GM19395 (cell line): ENCODE data around the gene NTF3.

ENCODE experiments used
- ATAC-seq: cut with Tn5 transposase; IDR thresholded peaks from one replicate; pipeline ENCODE4 v1.9.1; 2021; ENCODE audit warnings: mild to moderate bottlenecking, moderate library complexity; ENCODE audit not compliant: unreplicated experiment

Gene NTF3

DNA sequence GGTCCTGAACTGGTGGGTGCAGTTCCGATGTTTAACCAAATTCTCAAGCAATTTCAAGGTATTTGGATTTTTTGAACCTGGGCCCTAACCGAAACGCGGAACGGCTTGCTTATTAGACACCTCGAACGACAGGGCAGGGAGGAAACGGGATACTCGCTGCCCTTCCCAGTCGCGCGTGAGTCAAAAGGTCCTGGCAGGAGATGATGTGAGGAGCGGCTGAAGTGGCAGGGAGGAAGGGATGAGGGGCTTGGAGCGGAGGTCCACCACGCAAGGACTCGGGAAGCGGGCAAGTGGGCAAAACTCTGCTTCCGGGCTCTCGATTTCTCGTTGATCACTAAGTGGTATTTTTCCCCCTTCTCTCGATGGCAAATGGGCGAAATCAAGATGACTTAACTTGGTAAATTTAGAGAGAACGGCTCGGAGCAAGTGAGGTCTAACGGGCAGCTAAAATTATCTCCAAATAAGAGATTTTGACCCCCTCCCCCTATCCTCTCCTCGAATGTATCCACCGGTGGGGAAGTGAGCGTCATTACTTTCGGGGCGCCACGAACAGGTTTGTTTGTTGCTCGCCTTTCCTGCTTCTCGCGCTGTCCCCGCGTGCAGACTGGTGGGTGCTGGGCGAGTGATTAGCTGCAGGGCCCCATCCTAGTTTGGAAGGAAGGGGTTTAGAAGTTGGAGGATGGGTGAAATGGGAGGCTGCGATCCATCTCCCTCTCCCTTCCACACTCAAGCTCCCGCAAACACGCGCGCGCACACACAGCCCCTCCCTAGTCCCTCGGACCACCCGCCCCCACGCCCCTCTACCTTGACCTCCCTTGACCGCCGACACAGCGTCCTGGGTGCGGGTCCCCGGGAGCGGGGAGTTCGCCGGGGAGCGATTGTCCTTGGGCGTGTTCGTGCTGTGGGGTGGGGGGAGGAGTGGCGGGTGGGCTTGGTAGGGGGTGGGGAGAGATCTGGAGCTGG, 986 bp upstream of the NTF3 start:
- no peak for ATAC-seq

DNA sequence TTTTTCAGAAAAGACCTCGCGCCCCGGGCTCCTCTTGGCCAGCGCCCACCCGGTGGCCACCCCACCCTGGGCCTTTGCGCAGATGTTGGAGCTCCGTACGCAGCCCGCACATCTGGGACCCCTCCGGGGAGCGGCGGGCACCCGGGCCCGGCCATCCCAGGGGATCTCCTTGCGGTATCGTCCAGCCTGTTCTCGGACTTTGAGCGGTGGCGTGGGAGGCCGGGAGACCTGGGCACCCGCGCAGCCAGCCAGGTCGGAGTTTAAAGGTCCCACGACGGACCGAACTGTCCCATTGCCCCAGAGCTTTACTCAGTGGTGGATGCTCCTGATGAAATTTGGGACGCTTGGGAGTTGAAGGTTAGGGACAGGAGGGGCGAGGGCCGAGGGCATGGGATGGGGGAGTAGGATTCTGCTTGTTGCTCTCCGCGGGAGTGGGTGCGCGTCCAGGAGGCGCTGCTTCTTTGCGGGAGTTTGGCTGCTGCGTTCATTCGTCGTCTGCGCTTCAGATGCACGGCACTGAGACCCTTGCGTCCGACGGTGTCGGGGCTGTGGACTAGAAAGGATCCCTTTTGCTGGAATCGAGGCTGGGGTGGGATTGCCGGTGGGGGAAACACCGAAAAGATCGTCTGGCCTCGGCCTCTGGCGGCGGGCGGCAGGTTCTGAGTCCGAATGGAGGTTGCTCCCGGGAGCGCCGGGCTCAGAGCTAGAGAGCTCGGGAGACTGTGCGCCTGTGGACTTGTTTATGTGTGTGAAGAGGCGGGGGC, 1.4 kb downstream of the NTF3 start:
- no peak for ATAC-seq

DNA sequence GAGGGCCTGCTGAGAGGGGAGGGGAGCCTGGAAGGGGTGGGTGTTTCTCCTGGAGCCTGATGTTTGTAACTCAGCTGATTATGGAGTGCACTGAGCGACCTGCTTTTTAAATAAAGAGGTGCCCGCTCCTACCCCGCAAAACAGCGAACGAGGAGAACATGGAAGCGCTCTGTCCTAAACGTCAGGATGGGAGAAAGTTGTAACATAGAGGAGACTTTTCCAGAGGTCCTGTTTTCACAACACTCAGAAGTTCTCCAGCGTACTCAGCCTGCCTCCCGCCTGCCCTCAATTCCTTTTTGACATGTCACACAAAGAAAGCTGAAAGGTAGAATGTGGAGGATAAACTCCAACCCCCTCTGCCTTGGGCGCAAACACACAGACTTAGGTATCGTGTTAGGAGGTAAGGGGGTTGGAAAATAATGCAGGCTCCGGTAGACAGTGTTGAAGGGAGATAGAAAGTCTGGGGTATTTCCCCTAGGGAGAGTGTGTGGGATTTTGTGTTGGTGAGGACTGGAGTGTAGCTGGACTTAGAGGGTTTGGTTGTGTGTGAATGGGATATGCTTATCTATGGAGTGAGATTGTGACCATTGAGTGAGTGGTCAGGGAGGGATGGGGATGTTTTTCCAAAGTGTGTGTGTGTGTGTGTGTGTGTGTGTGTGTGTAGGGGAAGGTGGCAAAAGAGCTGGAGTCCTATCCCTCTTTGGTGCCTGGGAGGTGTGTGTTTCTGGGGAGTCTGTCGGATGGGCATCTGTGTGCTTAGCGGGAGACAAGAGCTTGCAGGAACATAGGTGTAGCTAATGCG, 2.1 kb downstream of the NTF3 start:
- no peak for ATAC-seq

DNA sequence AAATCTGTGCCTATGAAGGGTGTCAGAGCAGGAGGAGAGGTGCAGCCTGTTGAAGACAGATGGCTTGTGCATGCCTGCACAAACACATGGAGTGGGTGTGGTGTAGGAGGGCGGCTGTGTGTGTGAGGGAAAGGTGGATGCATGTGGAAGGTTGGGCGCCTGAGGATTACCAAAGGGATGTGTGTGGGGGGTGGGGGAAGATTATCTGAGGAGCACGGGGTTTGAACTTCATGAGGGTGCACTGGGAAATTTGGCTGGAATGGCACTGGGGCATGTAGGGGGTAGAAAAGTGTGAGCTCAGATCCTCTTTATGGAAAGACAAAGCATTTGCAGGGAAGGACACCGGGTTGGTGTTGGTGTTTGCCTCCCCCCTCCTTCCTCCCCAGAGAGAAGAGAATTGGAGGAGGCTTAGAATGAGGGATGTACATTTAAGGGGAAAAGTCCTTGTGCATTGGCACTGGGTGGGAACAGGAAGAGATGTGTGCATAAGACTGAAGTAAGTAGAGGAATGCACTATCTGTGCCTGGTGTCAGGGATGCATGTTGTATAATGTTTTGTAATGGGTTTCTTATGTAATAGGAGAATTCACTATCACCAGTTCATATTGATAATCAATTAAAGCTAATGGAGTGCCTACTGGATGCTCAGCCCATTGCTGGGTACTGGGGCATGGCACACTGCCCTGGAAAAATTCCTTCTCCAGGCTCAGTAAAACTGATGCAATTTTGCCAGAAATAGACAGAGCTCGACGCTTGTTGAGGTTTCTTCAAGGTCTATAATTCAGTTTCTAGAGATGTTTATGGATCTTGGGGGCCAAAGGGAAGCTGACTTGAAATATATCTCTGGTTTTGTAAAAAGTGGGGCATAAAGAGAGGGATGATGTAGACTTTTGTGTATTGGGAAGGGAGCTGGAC, 3.0 kb downstream of the NTF3 start:
- ATAC-seq: no peak

DNA sequence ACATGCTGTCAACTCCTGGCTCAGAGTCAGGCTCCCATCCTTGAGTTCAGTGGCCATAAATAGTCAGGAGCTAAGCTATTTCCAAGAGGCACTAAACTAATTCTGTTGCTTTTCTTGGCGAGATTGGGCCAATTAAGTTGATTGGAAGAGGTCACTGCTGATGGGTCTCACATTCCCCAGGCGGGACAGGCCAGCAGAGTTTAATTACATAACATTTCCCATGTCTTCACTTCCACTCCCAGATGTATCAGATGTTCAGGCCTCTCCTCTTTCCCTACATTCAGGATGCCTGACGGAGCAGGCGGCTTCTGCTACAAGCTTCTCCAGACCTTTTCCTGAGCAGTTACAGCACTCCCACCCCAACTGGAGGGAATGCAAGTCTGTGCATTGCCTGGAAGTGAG, 5.3 kb downstream of the NTF3 start:
- ATAC-seq: no peak

DNA sequence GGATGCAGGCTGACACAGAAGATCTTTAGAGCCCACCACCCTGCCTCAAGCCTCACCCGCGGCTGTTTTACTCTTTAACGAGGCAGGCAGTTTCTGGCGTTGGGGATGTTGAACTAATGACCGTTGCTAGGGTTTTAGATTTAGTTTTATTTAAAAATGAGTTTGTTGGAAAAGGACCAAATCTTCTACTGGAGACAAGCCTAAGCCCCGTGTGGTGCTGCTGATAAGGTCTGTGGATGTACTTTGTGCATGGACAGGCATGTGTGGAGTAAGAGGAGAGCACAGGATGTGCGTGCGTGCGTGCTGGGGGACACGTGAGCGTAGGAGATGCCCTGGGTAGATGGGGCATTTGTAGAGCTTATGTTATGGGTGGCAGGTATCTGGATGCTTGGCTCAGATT, 5.7 kb downstream of the NTF3 start:
- no peak for ATAC-seq

DNA sequence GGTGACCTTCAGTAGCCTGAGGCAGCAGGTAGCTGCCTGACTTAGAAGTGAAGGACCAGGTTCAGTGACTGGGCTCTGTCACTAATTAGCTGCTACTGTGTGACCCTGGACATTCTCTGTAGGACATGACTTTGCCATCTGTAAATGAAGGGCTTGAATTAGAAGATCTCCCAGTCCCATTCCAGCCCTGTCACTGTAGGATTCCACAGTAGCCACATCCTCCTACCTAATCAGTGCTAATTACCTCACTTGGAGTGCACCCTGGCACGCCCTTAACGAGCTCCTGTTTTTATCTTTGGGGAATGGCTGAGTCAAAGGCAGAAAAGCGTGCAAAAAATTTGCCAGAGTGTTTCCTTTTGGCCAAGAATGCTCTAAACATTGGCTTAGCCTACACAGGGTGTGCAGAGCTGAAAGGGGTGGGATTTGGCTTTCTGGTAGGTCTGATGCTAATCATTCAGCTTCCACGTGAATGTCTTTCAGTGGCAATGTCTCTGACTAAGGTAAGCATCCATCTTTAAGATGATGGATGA, 6.8 kb downstream of the NTF3 start:
- no peak for ATAC-seq

DNA sequence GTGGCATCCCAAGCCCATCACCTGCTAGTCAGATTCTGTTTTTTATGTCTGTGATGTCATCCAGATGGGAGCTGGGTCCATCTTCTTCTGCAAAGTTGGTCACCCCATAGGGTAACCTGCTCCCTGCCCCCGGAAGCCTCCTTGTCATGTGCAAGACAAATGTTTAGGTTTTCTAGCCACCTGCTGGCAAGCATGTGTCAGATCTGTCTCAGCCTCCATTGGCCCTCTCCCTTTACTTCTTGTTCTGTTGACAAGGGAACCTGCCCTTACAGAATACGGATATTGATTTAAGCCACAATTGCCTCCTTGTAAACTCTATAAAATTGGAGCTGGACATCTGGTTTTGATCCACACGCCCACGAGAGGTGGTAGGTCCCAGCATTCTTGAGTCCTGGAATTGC, 7.5 kb downstream of the NTF3 start:
- ATAC-seq: no peak

DNA sequence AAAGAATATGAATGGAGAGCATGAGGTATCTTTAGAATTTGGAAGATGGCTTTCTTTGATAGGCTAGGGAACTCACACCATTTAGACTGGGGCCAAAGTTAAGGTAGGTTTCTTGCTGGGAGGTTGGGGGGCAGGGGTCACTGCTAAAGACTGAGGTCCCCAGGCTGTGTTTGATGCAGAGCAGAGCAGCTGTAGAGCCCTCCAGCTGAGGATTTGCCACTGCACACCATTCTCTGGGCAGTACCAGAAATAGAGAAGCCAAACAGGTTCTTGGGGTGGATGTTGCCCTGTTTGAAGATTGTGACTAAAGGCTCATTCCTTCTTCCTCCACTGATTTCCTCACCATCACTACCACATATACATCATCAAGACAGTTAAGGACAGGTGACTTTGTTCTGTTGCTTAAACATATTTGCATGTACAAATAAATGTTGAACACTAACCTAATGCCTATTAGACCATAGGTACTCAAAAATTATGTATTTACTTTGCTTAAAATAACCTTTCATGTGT, 7.9 kb downstream of the NTF3 start:
- no peak for ATAC-seq

DNA sequence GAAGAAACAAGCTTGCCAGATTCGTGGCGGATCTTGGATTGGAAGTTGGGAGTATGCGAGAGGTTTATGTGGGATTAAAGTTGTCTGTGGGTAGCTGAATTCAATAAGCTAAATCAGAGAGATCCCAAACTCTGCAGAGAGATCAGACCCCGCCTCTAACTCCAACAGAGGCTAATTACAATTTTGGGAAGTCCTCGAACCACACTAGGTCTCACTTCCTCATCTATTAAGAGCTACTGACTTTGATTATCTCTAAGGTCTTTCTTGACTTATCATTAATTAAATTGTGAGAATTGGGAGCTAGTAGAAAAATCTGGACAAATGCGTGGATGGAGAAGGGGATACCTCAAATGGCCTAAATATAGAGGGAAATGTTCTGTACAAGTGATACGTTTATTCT, 9.1 kb downstream of the NTF3 start:
- no peak for ATAC-seq

DNA sequence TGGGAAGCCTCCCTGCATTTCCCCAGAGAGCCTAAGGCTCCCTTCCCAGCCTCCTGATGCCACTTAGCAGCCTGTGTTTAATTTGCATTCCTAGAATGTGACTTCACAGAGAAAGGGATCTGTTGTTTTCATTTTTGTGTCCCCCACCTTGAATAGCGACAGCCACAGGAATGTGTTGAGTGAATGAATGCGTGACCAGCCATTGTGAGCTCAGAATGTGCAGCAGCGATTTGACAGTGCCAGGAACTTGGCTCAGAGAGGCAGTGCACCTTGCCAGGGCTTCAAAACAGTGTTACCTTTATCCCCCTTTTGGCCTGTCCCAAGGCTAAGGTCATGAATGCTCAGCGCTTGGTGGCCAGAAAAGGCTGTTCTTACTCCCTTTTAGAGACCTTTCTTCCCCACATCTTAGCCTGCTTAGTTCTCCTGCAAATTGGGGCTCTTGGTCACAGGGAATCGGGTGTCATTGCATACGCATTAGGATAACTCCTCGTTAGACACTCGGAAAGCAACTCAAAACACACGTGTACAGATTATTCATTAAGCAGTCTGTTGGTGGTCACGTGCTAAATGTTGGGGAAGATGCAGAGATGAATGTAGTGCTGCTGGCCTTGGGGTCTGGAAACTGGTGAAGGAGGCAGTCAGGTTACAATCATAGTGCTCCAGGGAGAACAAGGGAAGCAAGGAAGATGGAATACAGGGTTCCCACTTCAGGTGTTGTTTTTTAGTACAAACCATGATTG, 9.8 kb downstream of the NTF3 start:
- no peak for ATAC-seq

DNA sequence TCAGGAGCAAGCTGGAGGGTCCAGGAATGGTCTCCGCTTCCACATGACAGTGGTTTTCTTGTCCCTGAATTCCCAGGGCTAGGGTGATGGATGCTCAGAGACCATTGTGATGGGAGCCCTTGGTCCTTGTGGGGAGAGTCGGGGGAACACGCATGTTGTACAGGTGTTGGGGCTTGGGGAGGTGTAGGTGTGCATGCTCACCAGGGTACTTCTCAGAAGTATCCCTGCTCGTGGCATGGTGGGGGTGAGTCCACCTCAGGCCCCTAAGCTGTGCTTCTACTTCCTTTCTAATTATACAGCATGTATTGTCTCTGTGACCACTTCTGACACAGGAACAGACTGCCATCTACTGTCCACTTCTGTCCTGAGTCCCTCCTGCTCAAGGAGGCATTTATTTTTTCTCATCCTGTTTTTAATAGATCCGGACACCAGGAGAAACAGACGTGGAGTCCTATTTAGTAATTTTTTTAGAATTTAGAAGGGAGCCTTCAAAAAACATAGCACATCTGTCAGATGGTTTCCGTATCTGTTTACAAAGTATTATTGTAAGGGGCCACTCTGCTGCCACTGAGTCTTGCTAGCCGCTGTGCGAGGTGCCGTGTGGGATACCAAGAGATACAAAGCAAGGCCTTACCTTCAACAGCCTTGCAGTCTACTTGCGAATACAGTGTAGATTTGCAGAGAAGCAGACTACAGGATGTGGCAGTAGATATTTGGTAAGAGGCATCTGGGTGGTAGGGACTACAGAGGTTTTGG, 10.5 kb downstream of the NTF3 start:
- ATAC-seq: no peak

DNA sequence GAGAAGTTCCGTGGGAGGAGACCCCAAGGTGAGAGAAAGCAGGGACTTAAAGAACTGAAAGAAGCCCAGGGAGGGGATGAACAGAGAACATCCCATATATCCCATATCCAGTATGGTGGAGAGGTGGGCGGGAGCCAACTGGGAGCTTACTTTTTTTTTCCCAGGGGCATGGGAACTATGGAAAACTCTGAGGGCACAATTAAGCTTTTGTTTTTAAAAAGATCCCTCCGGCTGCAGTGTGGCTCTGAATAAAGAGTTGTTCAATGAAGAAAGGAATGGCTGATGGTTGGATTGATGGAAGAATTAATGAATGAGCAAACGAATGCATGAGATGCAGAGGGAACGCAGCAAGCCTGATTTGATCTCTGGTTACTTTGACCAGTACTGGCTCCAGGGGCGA, 12.6 kb downstream of the NTF3 start:
- ATAC-seq: no peak

DNA sequence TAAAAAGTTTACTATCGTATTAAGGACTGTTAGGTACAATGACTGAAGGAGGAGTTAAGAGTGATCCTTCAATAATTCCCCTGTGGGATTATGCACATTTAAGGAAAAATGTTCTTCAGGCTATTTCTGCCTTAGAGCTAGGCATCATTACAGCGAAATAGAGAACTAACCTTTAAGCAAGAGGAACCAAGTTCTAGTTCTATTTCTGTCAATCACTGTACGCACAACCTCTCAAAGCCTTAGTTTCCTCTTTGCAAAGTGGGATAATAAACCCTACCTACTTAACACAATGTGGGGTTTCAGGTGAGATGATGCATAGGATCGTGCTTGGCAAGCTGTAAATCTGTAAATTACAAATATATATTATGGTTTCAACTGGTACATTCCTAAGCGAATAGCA, 15.4 kb downstream of the NTF3 start:
- ATAC-seq: no peak

DNA sequence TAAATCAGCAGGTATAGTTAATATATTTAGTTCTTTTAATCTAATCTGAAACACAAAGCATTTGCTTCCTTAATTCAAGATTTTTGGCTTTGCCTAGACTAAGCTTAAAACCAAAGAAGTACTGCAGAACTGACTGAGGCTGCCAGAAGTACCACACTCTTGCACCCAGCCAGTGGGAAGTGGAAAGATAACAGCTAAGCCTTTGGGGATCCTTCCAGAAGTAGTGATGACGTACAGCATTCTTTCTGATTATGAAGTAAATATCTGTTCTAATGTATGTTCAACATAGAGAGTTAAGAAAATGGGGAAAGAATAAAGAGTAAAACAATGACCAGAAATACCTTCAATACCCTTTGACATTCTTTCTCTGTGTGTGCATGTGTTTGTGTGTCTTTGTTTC, 19.3 kb downstream of the NTF3 start:
- no peak for ATAC-seq

DNA sequence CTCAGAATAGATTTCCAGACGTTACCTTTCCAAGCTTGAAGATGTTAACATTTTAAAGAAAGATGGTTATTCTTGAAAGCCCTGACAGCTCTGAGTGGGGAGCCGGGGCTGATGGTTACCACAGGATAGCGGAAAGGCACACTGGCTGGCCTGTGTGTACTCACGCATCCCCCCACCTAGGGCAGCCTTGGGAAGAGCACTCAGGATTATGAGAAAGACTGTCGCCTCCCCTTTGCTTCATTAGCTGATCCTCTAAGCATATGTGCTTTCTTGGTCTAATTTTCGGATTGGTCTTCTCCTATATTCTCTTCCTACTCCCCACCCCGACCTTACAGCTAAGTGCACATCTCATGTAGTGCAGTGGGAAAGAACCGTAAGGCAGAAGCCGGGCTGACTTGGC, 20.7 kb downstream of the NTF3 start:
- ATAC-seq: no peak

DNA sequence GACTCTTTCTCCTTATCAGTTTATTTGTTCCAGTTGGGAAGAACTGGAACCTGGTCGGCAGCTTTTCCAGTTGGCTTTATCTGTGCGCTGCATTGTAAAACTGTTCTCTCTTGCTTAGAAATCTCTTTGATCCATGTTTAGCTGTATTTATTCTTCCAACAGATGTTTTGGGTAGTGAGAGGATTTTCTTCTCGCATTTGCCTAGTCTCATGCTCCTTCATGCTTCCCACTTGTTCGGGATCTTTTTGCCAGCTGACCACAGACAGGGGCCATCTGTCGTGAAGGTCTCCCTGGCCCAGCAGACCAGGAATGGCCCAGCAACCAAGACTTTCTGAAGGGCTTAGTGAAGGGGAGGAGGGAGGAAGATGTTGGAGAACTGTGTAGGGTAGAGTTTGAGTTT, 21.6 kb downstream of the NTF3 start:
- ATAC-seq: no peak

DNA sequence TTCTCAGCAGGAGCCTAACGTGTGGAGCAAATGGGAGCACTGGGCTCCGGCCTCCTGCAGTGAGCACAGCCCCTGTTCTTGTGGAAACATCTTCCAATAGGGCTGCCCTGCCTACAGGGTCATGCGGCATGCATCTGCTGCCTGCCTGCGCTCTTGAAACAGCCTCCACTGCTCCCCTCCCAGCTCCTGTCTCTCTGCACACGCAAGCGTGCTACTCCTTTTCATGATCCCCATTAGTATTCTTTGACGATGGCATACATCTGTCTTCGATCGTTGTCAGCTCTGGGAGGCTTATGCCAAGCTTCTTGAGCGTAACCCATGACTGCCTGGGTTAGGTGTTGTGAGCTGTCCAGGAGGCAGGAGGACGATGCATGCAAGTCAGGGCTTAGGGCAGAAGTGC, 23.1 kb downstream of the NTF3 start:
- ATAC-seq: no peak
